Progenitor cell of endocrine pancreas (in vitro differentiated cells): Measurements from ENCODE around the gene ENOX2. TPM values are rescaled to one million over a fixed set of nuclear protein-coding genes. Genes with fewer than 3 reads are reported as not detected.

Source experiments
- DNase-seq: peaks from one replicate; pipeline ENCODE4 v3.0.0; 2021; ENCODE audit warnings: low spot score; ENCODE audit not compliant: unreplicated experiment
- H3K27ac Mint-ChIP-seq: 2 replicates; pipeline ENCODE4 v1.8.0; 2021; ENCODE audit warnings: mild to moderate bottlenecking, moderate library complexity, mixed read lengths
- H3K27me3 Mint-ChIP-seq: 2 replicates; pipeline ENCODE4 v1.8.0; 2021; ENCODE audit warnings: mixed read lengths
- H3K36me3 Mint-ChIP-seq: 2 replicates; pipeline ENCODE4 v1.8.0; 2022; ENCODE audit warnings: mixed read lengths; ENCODE audit not compliant: insufficient read depth
- H3K4me1 Mint-ChIP-seq: 2 replicates; pipeline ENCODE4 v1.8.0; 2021; ENCODE audit warnings: low read depth, mixed read lengths
- H3K4me3 Mint-ChIP-seq: 2 replicates; pipeline ENCODE4 v1.8.0; 2021; ENCODE audit warnings: low read depth, mild to moderate bottlenecking, moderate library complexity, mixed read lengths
- H3K9me3 Mint-ChIP-seq: 2 replicates; pipeline ENCODE4 v1.8.0; 2021; ENCODE audit warnings: low read depth, mixed read lengths
- CTCF ChIP-seq: fragments of 200-600 bp; sonication (generic); IDR thresholded peaks from one replicate; pipeline ENCODE4 v1.5.0; 2021; ENCODE audit warnings: antibody characterized with exemption, mild to moderate bottlenecking; ENCODE audit not compliant: unreplicated experiment
- total RNA-seq: library from RNA; stranded (reverse); gene quantifications from 2 replicates; pipeline ENCODE4 v1.2.1, GENCODE V29; 2021

Gene ENOX2
- total RNA-seq, 1 donor from 2014 or later: 19.8 TPM

DNA sequence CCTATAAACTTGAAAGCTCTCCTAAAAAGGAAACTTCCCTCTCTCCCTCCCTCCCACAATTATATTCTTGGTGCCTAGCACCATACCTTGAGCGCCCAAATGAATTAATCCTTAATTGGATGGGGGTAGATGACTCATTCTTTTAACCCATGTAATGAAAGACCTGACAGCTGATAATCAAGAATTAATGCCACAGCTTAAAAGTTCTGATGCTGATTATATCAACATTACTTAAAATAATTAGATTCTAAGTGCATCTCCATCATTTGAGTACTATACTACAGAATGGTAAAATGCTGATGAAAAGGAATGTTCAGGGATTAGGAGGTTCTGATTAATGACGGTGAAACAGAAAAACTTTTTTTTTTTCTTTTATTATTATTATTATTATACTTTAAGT is 117.0 kb downstream of the ENOX2 start:
- H3K4me1 Mint-ChIP-seq: peaks cover 15% of the 10 kb centered on the region
- H3K36me3 Mint-ChIP-seq: no peaks in the 10 kb centered on the region
- no peak overlapping the region for H3K4me3 Mint-ChIP-seq
- no peaks in the 10 kb centered on the region for H3K9me3 Mint-ChIP-seq
- no peak overlapping the region for H3K27ac Mint-ChIP-seq
- no peak for TF ChIP-seq CTCF
- H3K27me3 Mint-ChIP-seq: no peaks in the 10 kb centered on the region
- no peak for DNase-seq

DNA sequence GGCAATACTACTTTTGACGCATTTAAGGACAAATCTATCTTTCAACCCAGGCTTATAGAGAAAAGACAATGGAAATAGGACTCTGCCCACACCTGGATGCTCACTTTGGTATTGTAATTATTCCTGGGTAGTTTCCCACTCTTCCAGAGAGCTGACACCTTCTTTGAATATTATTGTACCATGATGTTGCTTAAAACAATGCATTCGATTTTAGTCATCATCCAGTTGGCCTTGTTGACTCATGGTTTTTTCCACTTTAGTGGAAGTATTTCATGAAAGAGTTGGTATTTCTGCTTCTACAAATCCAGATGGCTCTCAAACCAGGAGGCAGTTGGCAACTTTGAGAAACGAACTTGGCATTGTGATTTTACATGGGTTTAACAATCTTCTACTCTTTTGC is 124.2 kb downstream of the ENOX2 start:
- no peaks in the 10 kb centered on the region for H3K27me3 Mint-ChIP-seq
- DNase-seq: no peak
- H3K9me3 Mint-ChIP-seq: no peaks in the 10 kb centered on the region
- no peak overlapping the region for H3K27ac Mint-ChIP-seq
- TF ChIP-seq CTCF: no peak
- H3K4me3 Mint-ChIP-seq: no peak overlapping the region
- peaks cover 6% of the 10 kb centered on the region for H3K4me1 Mint-ChIP-seq
- H3K36me3 Mint-ChIP-seq: no peaks in the 10 kb centered on the region

DNA sequence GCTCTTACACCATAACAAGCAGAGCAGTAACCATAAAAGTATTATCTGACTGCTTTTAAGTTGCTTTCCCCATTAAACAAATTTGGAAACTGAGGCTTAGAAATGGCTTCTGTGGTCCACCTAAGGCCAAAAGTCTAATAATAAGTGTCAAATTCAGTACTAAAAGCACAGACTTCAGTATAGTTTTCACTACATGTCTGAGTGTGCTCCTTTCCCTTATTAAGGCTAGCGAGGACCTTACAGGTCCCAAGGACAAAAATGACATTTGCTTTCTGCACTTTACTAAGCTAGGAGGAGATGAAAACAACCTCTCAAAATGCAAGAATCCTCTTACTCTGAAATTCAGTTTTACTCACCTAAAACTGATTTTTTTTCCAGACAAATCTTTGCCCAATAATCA is 127.2 kb downstream of the ENOX2 start:
- no peak overlapping the region for H3K27ac Mint-ChIP-seq
- no peaks in the 10 kb centered on the region for H3K36me3 Mint-ChIP-seq
- peaks cover 10% of the 10 kb centered on the region for H3K4me1 Mint-ChIP-seq
- DNase-seq: no peak
- H3K4me3 Mint-ChIP-seq: no peak overlapping the region
- H3K27me3 Mint-ChIP-seq: no peaks in the 10 kb centered on the region
- TF ChIP-seq CTCF: no peak
- H3K9me3 Mint-ChIP-seq: no peaks in the 10 kb centered on the region

- no peak overlapping the region for H3K27ac Mint-ChIP-seq
- H3K9me3 Mint-ChIP-seq: no peaks in the 10 kb centered on the region
- H3K4me3 Mint-ChIP-seq: no peak overlapping the region
These were observed 130.2 kb downstream of the ENOX2 start for GRCh38 chrX:130772776-130773143.

GRCh38 chrX:130772105-130772775 is 130.8 kb downstream of the ENOX2 start:
- H3K27me3 Mint-ChIP-seq: no peaks in the 10 kb centered on the region
- H3K4me1 Mint-ChIP-seq: peaks cover 7% of the 10 kb centered on the region
- no peak for DNase-seq
- no peaks in the 10 kb centered on the region for H3K9me3 Mint-ChIP-seq
- H3K36me3 Mint-ChIP-seq: no peaks in the 10 kb centered on the region
- TF ChIP-seq CTCF: no peak
- H3K4me3 Mint-ChIP-seq: no peak overlapping the region
- H3K27ac Mint-ChIP-seq: no peak overlapping the region

More at GRCh38 chrX:130772776-130773143, 130.2 kb downstream of the ENOX2 start:
- no peak for DNase-seq
- Mint-ChIP-seq H3K27me3 (no peaks in the 10 kb centered on the region), H3K4me1 (peaks cover 7% of the 10 kb centered on the region), H3K36me3 (no peaks in the 10 kb centered on the region)
- no peak for TF ChIP-seq CTCF
